HG02885 (cell line): ENCODE data around the gene FGF13.

Experiments used
- ATAC-seq: cut with Tn5 transposase; IDR thresholded peaks from one replicate; pipeline ENCODE4 v1.9.1; 2021; ENCODE audit warnings: mild to moderate bottlenecking; ENCODE audit not compliant: unreplicated experiment, poor library complexity

The FGF13 gene

GRCh38 chrX:138669693-138670092 lies 41.8 kb downstream of the FGF13 start:
- ATAC-seq = no peak

- ATAC-seq = no peak
Measured at GRCh38 chrX:138664466-138664865, 47.1 kb downstream of the FGF13 start.

GRCh38 chrX:138664016-138664415 lies 47.5 kb downstream of the FGF13 start:
- ATAC-seq = no peak

- no peak for ATAC-seq
Measured at GRCh38 chrX:138651494-138651893, 60.0 kb downstream of the FGF13 start.

GRCh38 chrX:138648568-138648967 lies 62.9 kb downstream of the FGF13 start:
- ATAC-seq = no peak

GRCh38 chrX:138638996-138639395 lies 72.5 kb downstream of the FGF13 start:
- ATAC-seq = no peak
